Adrenal gland (tissue), 5 donors: ENCODE data around the gene IGFN1.

Experiments used
- CTCF ChIP-seq, 6 experiments: fragments of 450-650 bp in 4 of 6; fragments of 200-600 bp in 2 of 6; sonication (generic) in 1 of 6; IDR thresholded peaks; 1 replicate in 5 of 6; 2 replicates in 1 of 6; pipeline versions ENCODE4 v1.5.1 to v1.8.0; 2016 to 2021; ENCODE audit warnings: antibody characterized with exemption in 6 of 6, mild to moderate bottlenecking in 2 of 6, moderate library complexity in 1 of 6
- POLR2A ChIP-seq, 2 donors: fragments of 450-650 bp; IDR thresholded peaks; one replicate each; pipeline ENCODE4 v1.6.1; 2017; ENCODE audit warnings: antibody characterized with exemption in 2 of 2, mild to moderate bottlenecking in 2 of 2, moderate library complexity in 1 of 2
- donor health status: DM: no; HTN: no; CAD: no.

DNA sequence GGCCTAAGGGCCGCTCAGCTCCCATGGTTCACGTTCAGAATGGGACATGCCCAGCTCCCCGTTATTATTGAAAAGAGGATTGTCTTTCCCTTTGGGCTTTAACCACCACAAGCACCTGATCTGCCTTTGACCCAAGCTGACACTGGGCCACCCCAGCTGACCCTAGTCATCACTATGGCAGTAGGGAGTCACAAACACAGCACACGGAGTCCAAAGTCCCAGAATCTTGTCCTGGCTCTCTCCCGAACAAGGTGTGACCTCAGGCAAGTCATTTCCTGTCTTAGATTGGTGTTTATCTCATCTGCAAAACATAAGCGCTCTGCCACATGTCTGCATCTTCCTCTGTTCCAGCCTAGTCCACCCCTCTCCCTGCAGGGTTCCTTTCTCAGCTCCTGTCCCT lies 31.5 kb downstream of the IGFN1 start:
- TF ChIP-seq POLR2A (IDR thresholded peaks at IDR 0.05), result no peak
- TF ChIP-seq CTCF (IDR thresholded peaks at IDR 0.05), result no peak
